ENCODE measurements around the gene NOG.

NOG gene

GRCh38 chr17:56636265-56636664 lies 42.8 kb downstream of the NOG start:
- no peak for DNase-seq (ENCODE audit: low read depth in 2 of 2)

- DNase-seq (ENCODE audit: low read depth in 2 of 2): no peak
Observed at GRCh38 chr17:56637254-56637653, 43.8 kb downstream of the NOG start.

DNA sequence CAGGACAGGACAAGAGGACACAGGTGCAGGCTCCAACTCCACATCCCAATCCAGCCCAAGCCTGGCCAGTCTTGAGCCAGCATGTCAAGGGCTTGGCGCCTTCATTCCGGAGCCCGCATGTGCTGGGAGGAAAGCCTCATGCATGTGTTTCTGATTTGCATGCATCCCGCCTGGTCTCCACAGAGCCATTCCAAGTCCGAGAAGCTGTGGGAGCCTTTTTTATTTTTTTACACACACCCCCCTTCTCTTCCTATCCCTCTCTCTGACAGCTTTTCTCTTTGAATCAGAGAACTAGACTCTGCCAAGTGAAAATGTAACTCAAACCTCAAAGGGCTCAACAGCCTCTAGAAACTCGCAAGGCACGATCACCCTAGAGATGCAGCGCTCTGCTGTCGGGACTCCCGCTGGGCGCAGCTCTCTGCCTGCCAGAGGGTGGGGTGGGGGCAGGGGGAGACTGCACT lies 45.1 kb downstream of the NOG start:
- no peak for DNase-seq (ENCODE audit: low read depth in 2 of 2)

GRCh38 chr17:56639517-56639916 lies 46.0 kb downstream of the NOG start:
- DNase-seq (ENCODE audit: low read depth in 2 of 2): no peak

DNA sequence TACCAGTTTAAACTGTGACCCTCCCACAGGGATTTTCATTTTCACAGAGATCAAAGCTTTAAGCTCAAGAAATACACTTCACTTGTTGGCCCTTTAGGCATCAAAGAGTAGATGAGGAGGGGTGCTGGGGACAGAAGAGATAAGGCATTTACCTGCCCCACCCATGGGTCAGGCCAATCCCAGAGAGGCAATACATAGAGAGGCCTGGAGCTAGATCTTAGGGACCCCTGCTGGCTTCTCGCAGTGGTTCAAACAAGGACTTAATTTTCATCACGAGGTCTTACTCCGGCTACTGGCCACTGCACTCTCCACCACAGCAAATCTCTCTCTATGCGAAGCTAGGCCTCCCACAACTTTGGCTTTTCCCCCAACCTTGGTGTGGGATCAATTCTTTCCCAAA lies 46.6 kb downstream of the NOG start:
- DNase-seq (ENCODE audit: low read depth in 2 of 2): no peak

- no peak for DNase-seq (ENCODE audit: low read depth in 2 of 2)
Observed at GRCh38 chr17:56641373-56641772, 47.9 kb downstream of the NOG start.

DNA sequence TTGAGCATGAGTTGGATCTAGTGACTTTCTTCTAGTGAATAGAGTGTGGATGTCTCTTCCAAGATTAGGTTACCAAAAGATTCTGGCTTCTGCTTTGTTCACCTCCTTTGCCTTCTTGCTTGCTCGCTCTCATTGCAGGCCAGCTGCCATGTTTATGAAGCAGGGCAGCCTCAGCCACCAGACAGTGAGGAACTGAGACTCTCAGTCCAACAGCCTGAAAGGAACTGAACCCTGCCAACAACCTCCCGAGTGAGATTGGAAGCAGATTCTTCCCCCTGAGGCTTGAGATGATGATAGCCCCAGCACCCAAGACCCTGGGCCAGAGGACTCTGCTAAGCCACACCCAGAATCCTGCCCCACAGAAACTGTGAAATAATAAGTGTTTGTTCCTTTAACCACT lies 48.4 kb downstream of the NOG start:
- no peak for DNase-seq (ENCODE audit: low read depth in 2 of 2)

GRCh38 chr17:56642424-56642823 lies 48.9 kb downstream of the NOG start:
- DNase-seq (ENCODE audit: low read depth in 2 of 2): no peak
